ENCODE data around the gene CBLIF. TPM values are rescaled to one million over a fixed set of nuclear protein-coding genes. Genes with fewer than 3 reads are reported as not detected.

The CBLIF gene
- total RNA-seq, 1 donor from 2014 or later: not detected

GRCh38 chr11:59867946-59868345, 22.6 kb upstream of the CBLIF start:
- Histone ChIP-seq H3K9me3 (no peaks in the 10 kb centered on the region), H3K27me3 (ENCODE audit: low read depth) (no peaks in the 10 kb centered on the region), H3K4me1 (no peaks in the 10 kb centered on the region), H3K36me3 (no peaks in the 10 kb centered on the region), H3K27ac (no peak overlapping the region), H3K4me3 (no peak overlapping the region)
- intact Hi-C loops (cut with DNase I): no loop called here
- DNase-seq: no peak
- no peak for ATAC-seq
- no peak for TF ChIP-seq CTCF (IDR thresholded peaks at IDR 0.05)

- no peak for TF ChIP-seq CTCF (IDR thresholded peaks at IDR 0.05)
- ATAC-seq (no peak), DNase-seq (no peak)
- no peak overlapping the region for H3K4me3 ChIP-seq
- H3K36me3 ChIP-seq: no peaks in the 10 kb centered on the region
- H3K4me1 ChIP-seq: no peaks in the 10 kb centered on the region
- H3K27ac ChIP-seq: no peak overlapping the region
- intact Hi-C loops (cut with DNase I): no loop called here
- no peaks in the 10 kb centered on the region for H3K27me3 ChIP-seq (ENCODE audit: low read depth)
- no peaks in the 10 kb centered on the region for H3K9me3 ChIP-seq
Observed at GRCh38 chr11:59866836-59867235, 21.5 kb upstream of the CBLIF start.

GRCh38 chr11:59866397-59866796, 21.1 kb upstream of the CBLIF start, which contains the start of gene TCN1:
TCN1 (minus strand) TSS chr11:59866487; CDS start chr11:59866470, 17 bp downstream.
- intact Hi-C loops (cut with DNase I): no loop called here
- ATAC-seq (peak; percentile 63 to 77), DNase-seq (no peak)
- Histone ChIP-seq H3K9me3 (no peaks in the 10 kb centered on the region), H3K27ac (no peak within 1 kb of the TSS), H3K4me3 (no peak within 1 kb of the TSS), H3K36me3 (no peaks in the 10 kb centered on the region), H3K4me1 (no peaks in the 10 kb centered on the region), H3K27me3 (ENCODE audit: low read depth) (no peaks in the 10 kb centered on the region)
- no peak for TF ChIP-seq CTCF (IDR thresholded peaks at IDR 0.05)

- H3K4me3 ChIP-seq: no peak overlapping the region
- no peaks in the 10 kb centered on the region for H3K9me3 ChIP-seq
- TF ChIP-seq CTCF (IDR thresholded peaks at IDR 0.05): no peak
- H3K27me3 ChIP-seq (ENCODE audit: low read depth): no peaks in the 10 kb centered on the region
- no peaks in the 10 kb centered on the region for H3K4me1 ChIP-seq
- DNase-seq (no peak), ATAC-seq (no peak)
- H3K36me3 ChIP-seq: no peaks in the 10 kb centered on the region
- intact Hi-C loops (cut with DNase I): no loop called here
- no peak overlapping the region for H3K27ac ChIP-seq
Observed at GRCh38 chr11:59865031-59865430, 19.7 kb upstream of the CBLIF start.

GRCh38 chr11:59862252-59862651, 17.0 kb upstream of the CBLIF start:
- intact Hi-C loops (cut with DNase I): no loop called here
- DNase-seq: no peak

More at GRCh38 chr11:59862252-59862651, 17.0 kb upstream of the CBLIF start:
- no peak for ATAC-seq
- Histone ChIP-seq H3K27me3 (ENCODE audit: low read depth) (no peaks in the 10 kb centered on the region), H3K4me3 (no peak overlapping the region), H3K9me3 (no peaks in the 10 kb centered on the region), H3K36me3 (no peaks in the 10 kb centered on the region), H3K4me1 (no peaks in the 10 kb centered on the region), H3K27ac (no peak overlapping the region)
- TF ChIP-seq CTCF (IDR thresholded peaks at IDR 0.05): no peak
